ENCODE results near the gene ECE1. TPM values are rescaled to one million over a fixed set of nuclear protein-coding genes. Genes with fewer than 3 reads are reported as not detected.

Gene ECE1
- total and polyA plus RNA-seq, 2 of the 8 experiments (the other 6 are each of a cell fraction or from before 2014, with no cell fraction given) = 21.4 to 36.8 TPM

DNA sequence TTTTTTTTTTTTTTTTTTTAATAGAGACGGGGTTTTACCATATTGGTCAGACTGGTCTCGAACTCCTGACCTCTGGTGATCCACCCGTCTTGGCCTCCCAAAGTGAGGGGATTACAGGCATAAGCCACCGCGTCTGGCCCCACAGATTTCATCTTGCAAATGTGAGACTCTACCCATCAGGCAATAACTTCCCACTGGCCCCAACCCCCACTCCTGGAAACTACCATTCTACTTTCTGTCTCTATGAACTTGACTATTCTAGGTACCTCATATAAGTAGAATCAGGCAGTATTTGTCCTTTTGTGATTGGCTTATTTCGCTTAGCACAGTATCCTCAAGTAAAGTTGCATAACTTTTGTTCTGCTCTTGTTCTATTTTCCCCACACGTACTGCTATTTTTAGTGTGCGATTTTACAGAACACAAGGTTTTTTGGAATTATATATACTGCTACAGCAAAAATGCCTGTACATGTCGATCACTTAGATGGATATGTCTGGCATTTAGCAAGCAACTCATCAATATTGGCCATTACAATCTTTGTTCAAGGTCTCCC, 40.2 kb downstream of the ECE1 start:
- Histone ChIP-seq H3K4me1 (replicated peaks in 1 of 4; ENCODE audit: control insufficient read depth in 3 of 4, insufficient read depth in 4 of 4, low read length in 3 of 4) (no peaks in the 10 kb centered on the region), H3K27ac (ENCODE audit: low read depth, low read length) (no peak overlapping the region), H3K18ac (ENCODE audit: extremely low read depth, low read length) (no peak overlapping the region), H4K91ac (replicated peaks; ENCODE audit: insufficient read length, low read length) (no peak overlapping the region), H4K5ac (ENCODE audit: insufficient read length, low read depth, low read length) (no peak overlapping the region), H2BK120ac (replicated peaks; ENCODE audit: low read depth, low read length) (no peak overlapping the region), H3K4me2 (ENCODE audit: insufficient read depth in 1 of 2, low read depth in 2 of 2, low read length in 2 of 2) (no peak overlapping the region), H3K9me3 (ENCODE audit: insufficient read depth in 2 of 2, low read depth in 1 of 2, low read length in 1 of 2) (no peaks in the 10 kb centered on the region), H4K8ac (ENCODE audit: extremely low read depth, insufficient read depth, low read length) (no peak overlapping the region), H3K23ac (ENCODE audit: insufficient read length) (no peak overlapping the region), H3K4me3 (ENCODE audit: extremely low read depth in 1 of 4, insufficient read depth in 2 of 4, low read depth in 3 of 4, low read length in 4 of 4) (no peak overlapping the region), H3K14ac (ENCODE audit: insufficient read length) (no peak overlapping the region), H2BK15ac (ENCODE audit: low read length) (no peak overlapping the region), H3K27me3 (replicated peaks in 1 of 4; ENCODE audit: control insufficient read depth in 3 of 4, extremely low read depth in 1 of 4, insufficient read depth in 3 of 4, low read length in 3 of 4) (no peaks in the 10 kb centered on the region), H3K56ac (replicated peaks; ENCODE audit: insufficient read length, low read depth, low read length) (no peak overlapping the region), H3K4ac (replicated peaks; ENCODE audit: insufficient read length, low read depth, low read length) (no peak overlapping the region), H3K79me1 (ENCODE audit: low read depth, low read length) (no peaks in the 10 kb centered on the region), H2BK12ac (ENCODE audit: low read depth, low read length) (no peak overlapping the region), H2BK5ac (ENCODE audit: low read depth, low read length) (no peak overlapping the region), H2BK20ac (ENCODE audit: low read length) (no peak overlapping the region), H4K20me1 (replicated peaks in 1 of 2; ENCODE audit: control insufficient read depth in 1 of 2, insufficient read depth in 2 of 2, low read length in 2 of 2) (peaks cover 0 to 2% of the 10 kb centered on the region in 2 experiments), H3K36me3 (ENCODE audit: control insufficient read depth in 2 of 4, insufficient read depth in 4 of 4, low read length in 3 of 4) (no peaks in the 10 kb centered on the region; a peak in 1 of 8 replicates), H3K23me2 (ENCODE audit: low read depth, low read length) (no peaks in the 10 kb centered on the region), H3K9ac (replicated peaks in 1 of 4; ENCODE audit: extremely low read depth in 1 of 4, low read depth in 3 of 4, low read length in 3 of 4) (no peak overlapping the region), H2AK5ac (ENCODE audit: low read depth, low read length) (no peak overlapping the region), H2AFZ (ENCODE audit: low read length) (no peak overlapping the region), H3K79me2 (ENCODE audit: control insufficient read depth in 1 of 2, insufficient read depth in 2 of 2, low read length in 2 of 2) (no peaks in the 10 kb centered on the region)
- CTCF ChIA-PET (ENCODE audit: partially characterized antibody) = interaction anchor here (3.5 to 13.8 kb wide), 4 partner anchors 17 to 118 kb away, joined by 24 to 199 read pairs (median 38); no protein-coding TSS in a partner anchor
- 95% methylated on average over 8 of the region's 9 CpGs; no CpG with 5 or more reads in 1 of the 2 experiments for WGBS, 2 experiments (ENCODE audit: extremely low coverage in 1 of 2, insufficient coverage in 1 of 2, insufficient read length in 1 of 2, insufficient replicate concordance in 2 of 2, low coverage in 1 of 2, low lambda C conversion rate in 2 of 2, missing lambda C conversion rate in 1 of 2)
- no peak for FAIRE-seq
- POLR2A ChIA-PET (ENCODE audit: partially characterized antibody) = no interaction called here
- DNase-seq (ENCODE audit: low read depth in 1 of 2, low spot score in 2 of 2) = no peak
- TF ChIP-seq HDAC2 (IDR thresholded peaks at IDR 0.05; ENCODE audit: borderline replicate concordance in 1 of 2, low read depth in 2 of 2, low read length in 2 of 2) (no peak), YY1 (IDR thresholded peaks at IDR 0.05; ENCODE audit: low read depth, low read length) (no peak), KDM1A (IDR thresholded peaks at IDR 0.05; ENCODE audit: borderline replicate concordance, low read length) (no peak)
- TF ChIP-seq, protein P1, sequence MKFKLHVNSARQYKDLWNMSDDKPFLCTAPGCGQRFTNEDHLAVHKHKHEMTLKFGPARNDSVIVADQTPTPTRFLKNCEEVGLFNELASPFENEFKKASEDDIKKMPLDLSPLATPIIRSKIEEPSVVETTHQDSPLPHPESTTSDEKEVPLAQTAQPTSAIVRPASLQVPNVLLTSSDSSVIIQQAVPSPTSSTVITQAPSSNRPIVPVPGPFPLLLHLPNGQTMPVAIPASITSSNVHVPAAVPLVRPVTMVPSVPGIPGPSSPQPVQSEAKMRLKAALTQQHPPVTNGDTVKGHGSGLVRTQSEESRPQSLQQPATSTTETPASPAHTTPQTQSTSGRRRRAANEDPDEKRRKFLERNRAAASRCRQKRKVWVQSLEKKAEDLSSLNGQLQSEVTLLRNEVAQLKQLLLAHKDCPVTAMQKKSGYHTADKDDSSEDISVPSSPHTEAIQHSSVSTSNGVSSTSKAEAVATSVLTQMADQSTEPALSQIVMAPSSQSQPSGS (IDR thresholded peaks at IDR 0.05; ENCODE audit: low read length) = no peak
